ENCODE results near the gene AMZ2.
"Not testable (repeated sequence)": the region's sequence is repeated elsewhere in the genome, so short reads cannot be mapped to it uniquely, and the experiment has no call there.

DNA sequence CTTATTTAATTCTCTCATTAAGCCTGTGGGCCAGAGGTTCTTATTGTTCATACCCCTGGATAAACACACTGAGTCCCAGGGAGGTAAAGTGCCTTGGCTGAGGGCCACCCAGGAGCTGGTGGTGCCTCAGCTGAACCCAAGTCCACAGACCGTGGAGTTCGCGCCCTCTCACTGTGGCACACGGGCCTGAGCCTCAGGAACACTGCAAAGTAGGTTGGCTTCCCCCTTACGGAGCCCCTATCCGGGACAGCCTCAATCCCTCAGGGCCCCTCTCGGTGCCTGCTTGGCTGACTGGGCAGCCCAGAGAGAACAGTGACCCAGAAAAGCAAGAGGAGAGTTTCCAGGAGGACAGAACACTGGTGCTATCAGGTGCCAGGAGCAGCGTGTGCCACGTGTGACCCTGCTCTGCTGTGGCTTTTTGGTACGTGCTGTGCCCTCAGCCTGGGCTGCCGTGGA lies 12.5 kb upstream of the AMZ2 start:
- TF ChIP-seq, protein P1, sequence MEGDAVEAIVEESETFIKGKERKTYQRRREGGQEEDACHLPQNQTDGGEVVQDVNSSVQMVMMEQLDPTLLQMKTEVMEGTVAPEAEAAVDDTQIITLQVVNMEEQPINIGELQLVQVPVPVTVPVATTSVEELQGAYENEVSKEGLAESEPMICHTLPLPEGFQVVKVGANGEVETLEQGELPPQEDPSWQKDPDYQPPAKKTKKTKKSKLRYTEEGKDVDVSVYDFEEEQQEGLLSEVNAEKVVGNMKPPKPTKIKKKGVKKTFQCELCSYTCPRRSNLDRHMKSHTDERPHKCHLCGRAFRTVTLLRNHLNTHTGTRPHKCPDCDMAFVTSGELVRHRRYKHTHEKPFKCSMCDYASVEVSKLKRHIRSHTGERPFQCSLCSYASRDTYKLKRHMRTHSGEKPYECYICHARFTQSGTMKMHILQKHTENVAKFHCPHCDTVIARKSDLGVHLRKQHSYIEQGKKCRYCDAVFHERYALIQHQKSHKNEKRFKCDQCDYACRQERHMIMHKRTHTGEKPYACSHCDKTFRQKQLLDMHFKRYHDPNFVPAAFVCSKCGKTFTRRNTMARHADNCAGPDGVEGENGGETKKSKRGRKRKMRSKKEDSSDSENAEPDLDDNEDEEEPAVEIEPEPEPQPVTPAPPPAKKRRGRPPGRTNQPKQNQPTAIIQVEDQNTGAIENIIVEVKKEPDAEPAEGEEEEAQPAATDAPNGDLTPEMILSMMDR (IDR thresholded peaks at IDR 0.05): not testable (repeated sequence)
- not testable (repeated sequence) for TF ChIP-seq ZFX (IDR thresholded peaks at IDR 0.05; ENCODE audit: borderline replicate concordance)
